Calu3 (cell line): ENCODE data around the gene PLPPR2. TPM values are rescaled to one million over a fixed set of nuclear protein-coding genes. Genes with fewer than 3 reads are reported as not detected.
"Not testable (repeated sequence)": the region's sequence is repeated elsewhere in the genome, so short reads cannot be mapped to it uniquely, and the experiment has no call there.

Experiments
- Bru-seq: library from RNA; stranded (reverse); fragments of 400-500 nt; gene quantifications from one replicate; lab custom pipeline; 2021; lab: Mats Ljungman, UMichigan
- BruChase-seq, 2 experiments: library from RNA; stranded (reverse); fragments of 400-500 nt; gene quantifications; one replicate each; lab custom pipeline; 2021; lab: Mats Ljungman, UMichigan
- BruUV-seq: library from RNA; stranded (reverse); fragments of 400-500 nt; replicated peaks from 2 replicates; lab custom pipeline; 2021; lab: Mats Ljungman, UMichigan
- CTCF ChIA-PET: fragments of 300-600 bp; sonication (Branson Sonifier 250); formaldehyde crosslinking; loops from one replicate; lab custom pipeline; 2022; ENCODE audit warnings: antibody characterized with exemption; lab: Charles Lee
- DNase-seq: peaks from one replicate; pipeline ENCODE4 v3.0.0; 2022
- H3K27ac Mint-ChIP-seq: one replicate; pipeline ENCODE4 v1.8.0; 2022; ENCODE audit warnings: mixed read lengths; ENCODE audit not compliant: unreplicated experiment
- H3K27me3 Mint-ChIP-seq: one replicate; pipeline ENCODE4 v1.8.0; 2022; ENCODE audit warnings: mixed read lengths; ENCODE audit not compliant: unreplicated experiment
- H3K36me3 Mint-ChIP-seq: one replicate; pipeline ENCODE4 v1.8.0; 2022; ENCODE audit warnings: mild to moderate bottlenecking, moderate library complexity, mixed read lengths; ENCODE audit not compliant: insufficient read depth, unreplicated experiment
- H3K4me1 Mint-ChIP-seq: one replicate; pipeline ENCODE4 v1.8.0; 2022; ENCODE audit warnings: mild to moderate bottlenecking, low read depth, mixed read lengths; ENCODE audit not compliant: unreplicated experiment
- H3K4me3 Mint-ChIP-seq: one replicate; pipeline ENCODE4 v1.8.0; 2022; ENCODE audit warnings: mild to moderate bottlenecking, low read depth, moderate library complexity, mixed read lengths; ENCODE audit not compliant: unreplicated experiment
- H3K9me3 Mint-ChIP-seq: one replicate; pipeline ENCODE4 v1.8.0; 2022; ENCODE audit warnings: low read depth, mixed read lengths; ENCODE audit not compliant: unreplicated experiment
- intact Hi-C: fragments of 100-400 bp; cut with micrococcal nuclease; formaldehyde crosslinking; loops from one replicate; pipeline ENCODE4 v1.10.0; 2022; ENCODE audit not compliant: unreplicated experiment
- long read RNA-seq: library from polyadenylated mRNA; stranded (forward); transcript quantifications from one replicate; pipeline ENCODE4 v2.0.0, GENCODE V29; 2022
- total RNA-seq: library from RNA; stranded (reverse); gene quantifications from 2 replicates; pipeline ENCODE4 v1.2.3, GENCODE V29; 2022
- TF ChIP-seq, protein P1 (sequence below): fragments of 200-600 bp; IDR thresholded peaks from one replicate; pipeline ENCODE4 v1.8.0; 2022; ENCODE audit warnings: antibody characterized with exemption; ENCODE audit not compliant: unreplicated experiment

PLPPR2 gene, protein sequence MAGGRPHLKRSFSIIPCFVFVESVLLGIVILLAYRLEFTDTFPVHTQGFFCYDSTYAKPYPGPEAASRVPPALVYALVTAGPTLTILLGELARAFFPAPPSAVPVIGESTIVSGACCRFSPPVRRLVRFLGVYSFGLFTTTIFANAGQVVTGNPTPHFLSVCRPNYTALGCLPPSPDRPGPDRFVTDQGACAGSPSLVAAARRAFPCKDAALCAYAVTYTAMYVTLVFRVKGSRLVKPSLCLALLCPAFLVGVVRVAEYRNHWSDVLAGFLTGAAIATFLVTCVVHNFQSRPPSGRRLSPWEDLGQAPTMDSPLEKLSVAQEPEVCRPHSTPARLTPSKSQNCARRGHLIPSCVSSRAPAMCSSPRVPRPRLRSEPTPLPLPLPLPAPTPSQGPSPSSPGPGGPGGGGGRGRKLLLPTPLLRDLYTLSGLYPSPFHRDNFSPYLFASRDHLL
- total RNA-seq (7.8 and 8.2 TPM in 2 replicates), Bru-seq, nascent RNA (percentile 32 among the genes with signal in this experiment), BruChase-seq, experiment 1, labeled RNA remaining after a 6-hour chase (percentile 48 among the genes with signal in this experiment), BruChase-seq, experiment 2, labeled RNA remaining after a 2-hour chase (percentile 42 among the genes with signal in this experiment)
- long read RNA-seq, partial matches to known transcripts, result 1 of 4 reads
- long read RNA-seq, other reads (novel, unspliced or antisense), result 3 of 4 reads

DNA sequence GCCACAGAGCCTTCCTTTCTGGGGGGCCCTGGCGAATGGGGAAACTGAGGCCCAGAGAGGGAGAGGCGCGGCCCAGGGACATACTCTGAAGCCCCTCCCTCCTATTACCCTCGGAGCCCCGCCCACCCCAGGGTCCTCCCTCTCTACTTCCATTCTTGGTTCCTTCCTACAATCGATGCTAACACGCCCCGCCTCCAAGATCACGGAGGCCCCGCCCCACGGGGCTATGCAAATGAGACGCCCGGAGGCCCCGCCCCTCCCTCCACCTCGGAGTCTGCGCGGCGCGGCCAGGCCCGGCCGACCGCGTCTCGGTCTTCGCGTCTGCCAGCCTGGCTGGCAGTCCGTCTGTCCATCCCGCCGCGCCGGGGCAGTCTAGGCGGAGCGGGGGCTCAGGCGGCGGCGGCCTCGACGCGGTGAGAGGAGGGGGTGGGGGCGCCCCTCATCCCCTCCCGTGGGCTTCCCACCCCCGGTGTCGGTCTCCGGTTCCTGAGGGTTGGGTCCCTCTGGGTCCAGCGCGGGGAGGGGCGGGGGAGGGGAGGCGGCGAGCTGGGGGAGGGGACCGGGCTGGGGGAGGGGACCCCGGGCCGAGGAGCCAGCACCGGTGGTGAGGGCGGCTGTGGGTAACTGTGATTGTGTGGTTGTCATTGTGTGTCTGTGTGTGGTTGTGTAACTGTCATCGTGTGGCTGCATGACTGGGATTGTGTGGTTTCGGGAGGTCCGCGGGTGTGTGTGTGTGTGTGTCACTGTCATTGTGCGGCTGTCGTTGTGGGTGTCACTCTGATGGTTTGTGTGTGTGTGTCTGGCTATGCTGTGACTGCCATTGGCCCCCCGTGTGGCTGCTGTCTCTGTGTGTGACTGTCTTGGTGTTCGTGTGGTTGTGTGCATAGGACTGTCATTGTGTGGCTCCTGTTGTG, at the start of gene PLPPR2:
TSS of gene PLPPR2 (plus strand) at position 273 of the 914 bp plus-strand sequence. CDS start 2,242 bp downstream, outside the sequence.
- no peaks in the 10 kb centered on the region for H3K9me3 Mint-ChIP-seq
- TF ChIP-seq, protein P1, sequence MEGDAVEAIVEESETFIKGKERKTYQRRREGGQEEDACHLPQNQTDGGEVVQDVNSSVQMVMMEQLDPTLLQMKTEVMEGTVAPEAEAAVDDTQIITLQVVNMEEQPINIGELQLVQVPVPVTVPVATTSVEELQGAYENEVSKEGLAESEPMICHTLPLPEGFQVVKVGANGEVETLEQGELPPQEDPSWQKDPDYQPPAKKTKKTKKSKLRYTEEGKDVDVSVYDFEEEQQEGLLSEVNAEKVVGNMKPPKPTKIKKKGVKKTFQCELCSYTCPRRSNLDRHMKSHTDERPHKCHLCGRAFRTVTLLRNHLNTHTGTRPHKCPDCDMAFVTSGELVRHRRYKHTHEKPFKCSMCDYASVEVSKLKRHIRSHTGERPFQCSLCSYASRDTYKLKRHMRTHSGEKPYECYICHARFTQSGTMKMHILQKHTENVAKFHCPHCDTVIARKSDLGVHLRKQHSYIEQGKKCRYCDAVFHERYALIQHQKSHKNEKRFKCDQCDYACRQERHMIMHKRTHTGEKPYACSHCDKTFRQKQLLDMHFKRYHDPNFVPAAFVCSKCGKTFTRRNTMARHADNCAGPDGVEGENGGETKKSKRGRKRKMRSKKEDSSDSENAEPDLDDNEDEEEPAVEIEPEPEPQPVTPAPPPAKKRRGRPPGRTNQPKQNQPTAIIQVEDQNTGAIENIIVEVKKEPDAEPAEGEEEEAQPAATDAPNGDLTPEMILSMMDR, result no peak
- peak within 1 kb of the TSS; percentile 62 for H3K4me3 Mint-ChIP-seq
- peaks cover 23% of the 10 kb centered on the region for H3K36me3 Mint-ChIP-seq
- H3K4me1 Mint-ChIP-seq, result peaks cover 8% of the 10 kb centered on the region
- H3K27ac Mint-ChIP-seq, result peak within 1 kb of the TSS; percentile 54
- intact Hi-C loops, result no loop called here
- peaks cover 37% of the 10 kb centered on the region for H3K27me3 Mint-ChIP-seq
- peak; percentile 91 for DNase-seq
- BruUV-seq, result no TSS peak
- CTCF ChIA-PET, result interaction anchor here (0.6 kb wide), 1 partner anchor 10 kb away, joined by 3 read pairs; no protein-coding TSS in a partner anchor

DNA sequence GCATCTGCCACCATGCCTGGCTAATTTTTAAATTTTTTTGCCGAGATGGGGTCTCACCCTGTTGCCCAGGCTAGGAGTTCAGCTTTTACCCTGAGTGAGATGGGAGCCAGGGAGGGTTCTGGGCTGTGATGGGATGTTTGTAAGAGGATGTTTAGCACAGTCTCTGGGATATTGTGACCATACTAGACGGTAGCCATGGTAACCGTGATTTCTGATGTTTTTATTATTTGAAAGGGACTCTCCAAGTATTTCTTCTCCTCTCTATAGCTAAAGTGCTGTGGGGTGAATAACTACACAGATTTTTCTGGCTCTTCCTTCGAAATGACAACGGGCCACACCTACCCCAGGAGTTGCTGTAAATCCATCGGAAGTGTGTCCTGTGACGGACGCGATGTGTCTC, 48.9 kb upstream of the PLPPR2 start:
- intact Hi-C loops, result no loop called here
- CTCF ChIA-PET, result interaction anchor here (1.2 kb wide), 1 partner anchor 77 kb away, joined by 3 read pairs; no protein-coding TSS in a partner anchor
- H3K36me3 Mint-ChIP-seq, result no peaks in the 10 kb centered on the region
- TF ChIP-seq, protein P1, result no peak
- no peaks in the 10 kb centered on the region for H3K27me3 Mint-ChIP-seq
- H3K4me1 Mint-ChIP-seq, result no peaks in the 10 kb centered on the region
- H3K4me3 Mint-ChIP-seq, result no peak overlapping the region
- H3K9me3 Mint-ChIP-seq, result no peaks in the 10 kb centered on the region
- no peak for DNase-seq
- no TSS peak for BruUV-seq
- H3K27ac Mint-ChIP-seq, result no peak overlapping the region

DNA sequence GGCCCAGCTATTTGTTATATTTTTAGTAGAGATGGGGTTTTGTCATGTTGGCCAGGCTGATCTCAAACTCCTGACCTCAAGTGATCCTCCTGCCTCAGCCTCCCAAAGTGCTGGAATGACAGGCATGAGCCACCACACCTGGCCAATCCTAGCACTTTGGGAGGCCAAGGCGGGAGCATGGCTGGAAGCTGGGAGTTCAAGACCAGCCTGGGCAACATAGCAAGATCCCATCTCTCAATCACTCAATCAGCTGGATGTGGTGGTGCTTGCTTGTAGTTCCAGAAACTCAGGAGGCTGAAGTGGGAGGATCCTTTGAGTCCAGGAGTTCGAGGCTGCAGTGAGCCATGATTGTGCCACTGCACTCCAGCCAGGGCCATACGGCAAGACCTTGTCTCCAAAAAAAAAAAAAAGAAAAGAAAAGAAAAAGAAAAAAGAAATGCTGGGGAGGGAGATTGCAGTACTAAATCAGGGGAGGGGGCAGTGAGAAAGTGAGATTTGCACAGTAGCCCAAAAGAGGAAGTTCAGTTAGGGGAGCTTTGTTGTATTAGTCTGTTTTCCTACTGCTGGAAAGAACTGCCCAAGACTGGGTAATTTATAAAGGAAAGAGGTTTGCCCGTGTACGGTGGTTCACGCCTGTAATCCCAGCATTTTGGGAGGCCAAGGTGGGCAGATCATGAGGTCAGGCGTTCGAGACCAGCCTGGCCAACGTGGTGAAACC, 34.8 kb upstream of the PLPPR2 start:
- not testable (repeated sequence) for H3K36me3 Mint-ChIP-seq, H3K4me3 Mint-ChIP-seq, BruUV-seq, DNase-seq, H3K27me3 Mint-ChIP-seq, H3K9me3 Mint-ChIP-seq, H3K27ac Mint-ChIP-seq
- CTCF ChIA-PET, result interaction anchor here (0.5 to 0.7 kb wide), 3 partner anchors 11 to 27 kb away, joined by 3 to 6 read pairs (median 3); no protein-coding TSS in a partner anchor
- intact Hi-C loops, result loop anchor here (10.0 kb wide), 1 partner anchor 54 kb away; the partner anchor contains the start of gene SWSAP1
- peaks cover 26% of the 10 kb centered on the region for H3K4me1 Mint-ChIP-seq
